ENCODE results near the gene CPT1B. TPM values are rescaled to one million over a fixed set of nuclear protein-coding genes. Genes with fewer than 3 reads are reported as not detected.

Gene CPT1B
- total and polyA plus RNA-seq, 2 of the 4 experiments (the other 2 are of a cell fraction): 0.36 to 1.8 TPM

DNA sequence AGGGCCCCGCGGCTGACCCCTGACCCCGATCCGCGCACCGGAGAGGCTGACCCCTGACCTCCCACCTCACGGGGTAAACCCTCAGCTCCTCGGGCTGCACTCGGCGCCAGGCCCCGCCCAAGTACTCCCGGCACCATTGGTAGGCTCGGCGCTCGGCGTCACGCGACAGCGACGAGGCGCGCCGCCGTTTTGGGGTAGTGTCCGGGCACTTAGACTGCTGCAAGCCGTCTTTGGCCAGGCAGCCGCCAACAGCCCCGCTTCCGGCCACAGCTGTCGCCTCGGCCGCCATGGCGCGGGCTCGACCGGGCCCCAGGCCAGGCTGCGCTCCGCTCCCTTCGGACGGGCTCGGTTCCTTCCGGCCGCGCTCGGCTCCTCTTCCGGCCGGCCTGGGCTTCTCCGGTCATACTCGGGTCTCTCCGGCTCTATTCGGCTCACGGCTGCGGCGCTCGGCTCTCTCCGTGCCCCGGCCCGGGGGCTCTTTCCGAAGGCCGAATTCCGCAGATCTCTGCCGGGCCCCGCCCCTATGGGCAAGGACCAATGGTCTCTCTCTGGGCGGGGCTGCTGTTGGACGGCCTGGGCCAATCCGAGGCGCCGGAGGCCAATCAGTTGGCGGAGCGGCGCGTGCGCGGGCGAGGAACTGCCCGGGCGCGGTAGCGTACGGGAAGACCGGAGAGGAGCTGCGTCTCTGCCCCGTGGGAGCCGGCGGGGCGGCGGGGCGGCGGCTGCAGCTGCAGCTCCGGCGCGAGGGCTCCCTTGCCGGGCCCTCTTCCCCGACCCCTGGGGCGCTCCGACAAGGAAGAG, 4.5 kb upstream of the CPT1B start, which contains the start of gene CHKB:
Gene CHKB, minus strand, starts transcription at position 357 of the 801 bp plus-strand sequence. Its CDS starts 68 bp downstream, at position 289.
- peak within 1 kb of the TSS; percentile 99 for H2AFZ ChIP-seq (replicated peaks; ENCODE audit: low read length, poor library complexity)
- peaks cover 28% of the 10 kb centered on the region for H3K9me1 ChIP-seq (ENCODE audit: insufficient read depth, low read length)
- intact Hi-C loops (cut with micrococcal nuclease) (loop anchor here (2.0 to 5.0 kb wide), 3 partner anchors 44 to 55 kb away; partner anchors contain the start of genes ARSA and SCO2), in situ Hi-C loops (cut with MboI; ENCODE audit: low sequenced_read_pairs) (no loop called here), dilution Hi-C loops (cut with HindIII; ENCODE audit: low sequenced_read_pairs, unreplicated experiment) (no loop called here)
- CTCF ChIA-PET: interaction anchor here (1.6 kb wide), 1 partner anchor 57 kb away, joined by 5 read pairs; the partner anchor contains the start of gene SCO2
- peak within 1 kb of the TSS; percentile 85 for H3K27ac ChIP-seq (ENCODE audit: insufficient read depth, low read length)
- POLR2A ChIA-PET (ENCODE audit: unreplicated experiment): interaction anchor here (1.6 kb wide), 1 partner anchor 10 kb away, joined by 3 read pairs; no protein-coding TSS in a partner anchor
- H3K79me1 ChIP-seq (ENCODE audit: low read depth in 1 of 2, low read length in 2 of 2): peaks cover 18 to 39% of the 10 kb centered on the region in 2 experiments
- peak within 1 kb of the TSS; percentile 83 for H4K5ac ChIP-seq (ENCODE audit: low read depth, low read length)
- H2AK5ac ChIP-seq (ENCODE audit: low read depth, low read length): peak within 1 kb of the TSS; percentile 81
- no peaks in the 10 kb centered on the region for H3K27me3 ChIP-seq (ENCODE audit: control insufficient read depth, insufficient read depth, low read length)
- no peaks in the 10 kb centered on the region for H3K9me3 ChIP-seq (ENCODE audit: control insufficient read depth, insufficient read depth, low read length)
- ATAC-seq (ENCODE audit: low read depth) (peak; percentile 97), DNase-seq (peak; percentile 96)
- peak within 1 kb of the TSS; percentile 96 for H3K23ac ChIP-seq (ENCODE audit: low read depth, low read length)
- peaks cover 4% of the 10 kb centered on the region; the same call in 1 of the 2 replicates for H3K36me3 ChIP-seq (ENCODE audit: control insufficient read depth, insufficient read depth, low read length)
- no peaks in the 10 kb centered on the region; the same call in 1 of the 2 replicates for H4K20me1 ChIP-seq (ENCODE audit: insufficient read depth, low read length)
- TF ChIP-seq MXI1 (IDR thresholded peaks at IDR 0.05; ENCODE audit: borderline replicate concordance, low read depth, low read length): peak; percentile 18; the same call in 1 of the 2 replicates
- TF ChIP-seq MAZ (IDR thresholded peaks at IDR 0.05; ENCODE audit: borderline replicate concordance, low read depth, low read length): peak; percentile 13; the same call in 1 of the 2 replicates
- TF ChIP-seq BHLHE40 (IDR thresholded peaks at IDR 0.05; ENCODE audit: low read depth, low read length): peak; percentile 67; the same call in 1 of the 2 replicates
- peak; percentile 68; the same call in 1 of the 2 replicates for TF ChIP-seq POLR2A (IDR thresholded peaks at IDR 0.05; ENCODE audit: low read depth, low read length)
- no peak for TF ChIP-seq CEBPB (IDR thresholded peaks at IDR 0.05; ENCODE audit: low read depth, low read length)
- no peak for TF ChIP-seq RCOR1 (IDR thresholded peaks at IDR 0.05; ENCODE audit: insufficient replicate concordance, low read length)
- H3K9ac ChIP-seq (ENCODE audit: low read depth, low read length): peak within 1 kb of the TSS; percentile 85
- WGBS, 2 experiments (ENCODE audit: extremely low coverage in 2 of 2, insufficient read length in 1 of 2): 0% methylated on average over 83 of the region's 96 CpGs; no CpG with 5 or more reads in 1 of the 2 experiments
- H4K91ac ChIP-seq (ENCODE audit: insufficient read depth, low read depth, low read length): peak within 1 kb of the TSS; percentile 90
- H2AK9ac ChIP-seq (replicated peaks; ENCODE audit: low read depth, low read length, poor library complexity): peak within 1 kb of the TSS; percentile 93
- peak within 1 kb of the TSS; percentile 45; the same call in 1 of the 2 replicates for H3K18ac ChIP-seq (ENCODE audit: low read depth, low read length)
- H3K4ac ChIP-seq (ENCODE audit: low read depth, low read length): peak within 1 kb of the TSS; percentile 97
- no TSS peak for BruUV-seq (replicated peaks)
- H2BK20ac ChIP-seq (ENCODE audit: low read depth, low read length): no peak within 1 kb of the TSS
- H4K8ac ChIP-seq (ENCODE audit: low read depth in 2 of 2, low read length in 2 of 2): peak within 1 kb of the TSS; percentile 68 to 97
- peak within 1 kb of the TSS; percentile 80 for H3K4me3 ChIP-seq (ENCODE audit: insufficient read depth, low read depth, low read length)
- H3K56ac ChIP-seq (ENCODE audit: extremely low read depth, insufficient read depth, low read length): peak within 1 kb of the TSS; percentile 66
- H3K4me1 ChIP-seq (ENCODE audit: control insufficient read depth, insufficient read depth, low read length): peaks cover 17% of the 10 kb centered on the region
- no peak within 1 kb of the TSS for H2BK15ac ChIP-seq (ENCODE audit: low read depth, low read length)
- H3K4me2 ChIP-seq (ENCODE audit: low read depth, low read length): peak within 1 kb of the TSS; percentile 96
- H2BK120ac ChIP-seq (ENCODE audit: low read depth, low read length): peak within 1 kb of the TSS; percentile 75
- H3K14ac ChIP-seq (replicated peaks; ENCODE audit: low read depth, low read length): peak within 1 kb of the TSS; percentile 96
- H2BK5ac ChIP-seq (ENCODE audit: low read depth, low read length, poor library complexity, severe bottlenecking): peak within 1 kb of the TSS; percentile 84

Data from IMR-90 (cell line).